MM.1S (cell line): ENCODE data around the gene BBOX1.
"Not testable (repeated sequence)": the region's sequence is repeated elsewhere in the genome, so short reads cannot be mapped to it uniquely, and the experiment has no call there.

Source experiments
- DNase-seq: peaks from one replicate; pipeline ENCODE4 v3.0.0-alpha.2; 2015
- H2AFZ ChIP-seq: fragments of 300-600 bp; sonication (generic); 2 replicates; pipeline ENCODE4 v1.6.0; 2016; ENCODE audit warnings: antibody characterized with exemption, low read length
- H3F3A ChIP-seq: fragments of 300-600 bp; sonication (generic); 2 replicates; pipeline ENCODE4 v1.6.1; 2016; ENCODE audit warnings: mild to moderate bottlenecking, antibody characterized with exemption, low read length, moderate library complexity, mixed read lengths; ENCODE audit not compliant: insufficient read depth
- H3K27ac ChIP-seq: fragments of 300-600 bp; sonication (generic); 2 replicates; pipeline ENCODE4 v1.5.1; 2016; ENCODE audit warnings: mild to moderate bottlenecking, low read length
- H3K27me3 ChIP-seq: fragments of 300-600 bp; sonication (generic); replicated peaks from 2 replicates; pipeline ENCODE4 v1.6.0; 2016; ENCODE audit warnings: low read length; ENCODE audit not compliant: insufficient read depth
- H3K36me3 ChIP-seq: fragments of 300-600 bp; sonication (generic); replicated peaks from 2 replicates; pipeline ENCODE4 v1.6.1; 2016; ENCODE audit warnings: mild to moderate bottlenecking, low read length, mixed read lengths; ENCODE audit not compliant: insufficient read depth
- H3K4me1 ChIP-seq: fragments of 300-600 bp; sonication (generic); 2 replicates; pipeline ENCODE4 v1.6.1; 2016; ENCODE audit warnings: low read length, mixed read lengths
- H3K4me2 ChIP-seq: fragments of 300-600 bp; sonication (generic); 2 replicates; pipeline ENCODE4 v1.6.0; 2016; ENCODE audit warnings: low read depth, low read length
- H3K4me3 ChIP-seq: fragments of 300-600 bp; sonication (generic); 2 replicates; pipeline ENCODE4 v1.5.1; 2016; ENCODE audit warnings: low read length, mixed read lengths
- H3K79me2 ChIP-seq: fragments of 300-600 bp; sonication (generic); 2 replicates; pipeline ENCODE4 v1.6.1; 2016; ENCODE audit warnings: mixed run types, low read length, mixed read lengths
- H3K9ac ChIP-seq: fragments of 300-600 bp; sonication (generic); 2 replicates; pipeline ENCODE4 v1.6.1; 2016; ENCODE audit warnings: low read length, mixed read lengths
- H3K9me2 ChIP-seq: fragments of 300-600 bp; sonication (generic); replicated peaks from 2 replicates; pipeline ENCODE4 v1.6.1; 2016; ENCODE audit warnings: mild to moderate bottlenecking, low read length, mixed read lengths; ENCODE audit not compliant: insufficient read depth
- H3K9me3 ChIP-seq: fragments of 300-600 bp; sonication (generic); replicated peaks from 2 replicates; pipeline ENCODE4 v1.6.1; 2016; ENCODE audit warnings: mild to moderate bottlenecking, low read length, mixed read lengths; ENCODE audit not compliant: insufficient read depth
- H4K20me1 ChIP-seq: fragments of 300-600 bp; sonication (generic); 2 replicates; pipeline ENCODE4 v1.6.1; 2016; ENCODE audit warnings: mild to moderate bottlenecking, low read length, moderate library complexity, mixed read lengths; ENCODE audit not compliant: insufficient read depth
- CTCF ChIP-seq: fragments of 300-600 bp; sonication (generic); IDR thresholded peaks from 2 replicates; pipeline ENCODE4 v1.5.1; 2016; ENCODE audit warnings: antibody characterized with exemption, low read length, mixed read lengths
- EZH2 ChIP-seq: fragments of 300-600 bp; sonication (generic); optimal IDR thresholded peaks from 2 replicates; pipeline ENCODE3; 2017; ENCODE audit warnings: low read depth, mild to moderate bottlenecking, antibody characterized with exemption, low read length, mixed read lengths
- EZH2phosphoT487 ChIP-seq: fragments of 300-600 bp; sonication (generic); IDR thresholded peaks from 2 replicates; pipeline ENCODE4 v1.6.1; 2018; ENCODE audit warnings: antibody characterized with exemption, low read length

Gene BBOX1

GRCh38 chr11:27173545-27173944, 132.9 kb downstream of the BBOX1 start:
- no peaks in the 10 kb centered on the region for H3F3A ChIP-seq
- no peaks in the 10 kb centered on the region for H3K36me3 ChIP-seq
- H3K79me2 ChIP-seq = no peaks in the 10 kb centered on the region
- no peaks in the 10 kb centered on the region for H3K27me3 ChIP-seq
- no peak overlapping the region for H3K9ac ChIP-seq
- no peaks in the 10 kb centered on the region for H4K20me1 ChIP-seq
- no peak overlapping the region for H3K27ac ChIP-seq
- no peak overlapping the region for H3K4me3 ChIP-seq
- DNase-seq = no peak
- no peaks in the 10 kb centered on the region for H3K9me2 ChIP-seq
- no peak overlapping the region for H3K4me2 ChIP-seq
- no peaks in the 10 kb centered on the region for H3K4me1 ChIP-seq
- H3K9me3 ChIP-seq = no peaks in the 10 kb centered on the region
- no peak overlapping the region for H2AFZ ChIP-seq
- no peak for TF ChIP-seq EZH2
- no peak for TF ChIP-seq CTCF
- no peak for TF ChIP-seq EZH2phosphoT487

GRCh38 chr11:27174021-27174420, 133.4 kb downstream of the BBOX1 start:
- Histone ChIP-seq H2AFZ (no peak overlapping the region), H3K27ac (no peak overlapping the region), H3K9ac (no peak overlapping the region), H3K9me3 (no peaks in the 10 kb centered on the region), H3K79me2 (no peaks in the 10 kb centered on the region), H3K36me3 (no peaks in the 10 kb centered on the region), H3K4me2 (no peak overlapping the region), H3K9me2 (no peaks in the 10 kb centered on the region), H3K4me1 (no peaks in the 10 kb centered on the region), H3K4me3 (no peak overlapping the region), H3F3A (no peaks in the 10 kb centered on the region), H3K27me3 (no peaks in the 10 kb centered on the region), H4K20me1 (no peaks in the 10 kb centered on the region)
- DNase-seq = no peak
- TF ChIP-seq CTCF (no peak), EZH2 (no peak), EZH2phosphoT487 (no peak)

GRCh38 chr11:27174672-27175210, 134.1 kb downstream of the BBOX1 start:
- Histone ChIP-seq H3K36me3 (no peaks in the 10 kb centered on the region), H3K4me3 (no peak overlapping the region), H4K20me1 (no peaks in the 10 kb centered on the region), H3K4me1 (no peaks in the 10 kb centered on the region), H2AFZ (no peak overlapping the region), H3K4me2 (no peak overlapping the region), H3K79me2 (no peaks in the 10 kb centered on the region), H3K9me2 (no peaks in the 10 kb centered on the region), H3K27ac (no peak overlapping the region), H3K9me3 (no peaks in the 10 kb centered on the region), H3F3A (no peaks in the 10 kb centered on the region), H3K27me3 (no peaks in the 10 kb centered on the region), H3K9ac (no peak overlapping the region)
- no peak for DNase-seq
- TF ChIP-seq EZH2phosphoT487 (no peak), CTCF (no peak), EZH2 (no peak)

GRCh38 chr11:27175562-27175961, 134.9 kb downstream of the BBOX1 start:
- H3K27ac ChIP-seq, H2AFZ ChIP-seq, H3K36me3 ChIP-seq, H3K79me2 ChIP-seq, H3K9me3 ChIP-seq, DNase-seq, H3K4me3 ChIP-seq, H3K4me2 ChIP-seq, H3K9me2 ChIP-seq, H3F3A ChIP-seq, H3K27me3 ChIP-seq, H4K20me1 ChIP-seq, H3K9ac ChIP-seq, H3K4me1 ChIP-seq: not testable (repeated sequence)
